Measurements from ENCODE around the gene CYP27A1. TPM values are rescaled to one million over a fixed set of nuclear protein-coding genes. Genes with fewer than 3 reads are reported as not detected.

Gene CYP27A1
- total RNA-seq, 1 donor from 2014 or later: 180 TPM

DNA sequence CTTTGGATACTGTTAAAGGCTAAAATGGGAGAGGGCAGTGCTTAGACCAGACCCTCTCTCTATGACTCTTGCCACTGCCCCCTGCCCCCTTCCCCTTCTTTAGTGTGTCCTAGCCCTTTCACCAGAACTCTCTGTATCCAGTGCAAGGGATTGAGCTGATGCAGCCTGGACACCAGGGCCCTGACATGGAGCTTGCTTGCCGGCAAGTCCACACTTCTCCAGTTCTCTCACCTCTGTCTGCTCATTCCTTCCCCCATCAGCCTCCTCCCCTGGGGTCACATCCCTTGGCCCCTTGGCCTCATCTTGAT is 76.1 kb downstream of the CYP27A1 start:
- H3K27me3 ChIP-seq: peaks cover 66% of the 10 kb centered on the region
- ATAC-seq (no peak), DNase-seq (peak; percentile 26)
- H3K27ac ChIP-seq: no peak overlapping the region
- H3K9me3 ChIP-seq: no peaks in the 10 kb centered on the region
- no peak for TF ChIP-seq CTCF (IDR thresholded peaks at IDR 0.05)
- intact Hi-C loops (cut with DNase I): no loop called here
- no peak overlapping the region for H3K4me3 ChIP-seq
- H3K36me3 ChIP-seq: no peaks in the 10 kb centered on the region
- H3K4me1 ChIP-seq: peaks cover 13% of the 10 kb centered on the region

DNA sequence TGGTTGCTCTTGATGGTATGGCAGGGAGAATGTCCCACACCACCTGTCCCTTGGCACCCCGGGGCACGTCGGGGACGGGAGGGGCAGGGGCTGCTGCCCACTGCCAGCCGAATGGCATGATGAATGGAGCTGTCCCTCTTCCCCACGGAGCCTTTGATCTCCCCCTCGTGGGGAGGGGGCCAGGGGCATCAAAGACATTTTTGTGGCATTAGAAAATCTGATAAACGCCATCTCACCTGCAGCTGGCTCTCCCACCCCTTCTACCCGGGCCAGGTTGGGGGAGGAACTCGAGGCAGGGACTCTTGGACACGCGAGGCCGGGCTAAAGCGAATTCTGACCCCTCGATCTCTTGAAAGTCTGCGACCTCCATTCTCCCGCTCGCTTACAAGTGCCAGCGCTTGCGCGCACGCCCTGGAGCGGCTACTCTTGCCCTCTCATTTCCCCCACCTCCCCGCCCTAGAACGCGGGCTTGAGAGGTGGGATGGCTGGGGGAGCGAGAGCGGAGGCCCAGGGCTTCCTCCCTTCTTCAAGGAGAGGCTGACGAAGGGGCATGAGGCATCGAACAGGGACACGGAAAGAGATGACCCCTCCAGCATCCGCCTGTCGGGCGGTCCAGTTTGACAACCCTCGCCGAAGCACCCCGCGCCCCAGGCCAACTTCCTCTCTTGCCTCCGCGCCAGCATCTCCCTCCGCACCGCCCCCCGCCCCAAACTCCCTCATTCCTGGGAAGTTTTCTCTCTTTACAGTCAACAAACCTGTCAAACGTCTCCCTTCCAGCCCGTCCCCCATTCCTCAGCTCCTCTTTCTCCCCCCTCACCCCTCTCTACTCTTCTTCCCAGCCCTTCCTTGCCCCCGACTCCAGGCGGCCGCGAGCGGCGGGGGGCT is 77.0 kb downstream of the CYP27A1 start:
- no peak for ATAC-seq
- intact Hi-C loops (cut with DNase I): no loop called here
- no peaks in the 10 kb centered on the region for H3K36me3 ChIP-seq
- no peaks in the 10 kb centered on the region for H3K9me3 ChIP-seq
- peaks cover 13% of the 10 kb centered on the region for H3K4me1 ChIP-seq
- peak overlapping the region; percentile 21 for H3K4me3 ChIP-seq
- H3K27ac ChIP-seq: no peak overlapping the region
- DNase-seq: peak; percentile 55
- H3K27me3 ChIP-seq: peaks cover 68% of the 10 kb centered on the region
- no peak for TF ChIP-seq CTCF (IDR thresholded peaks at IDR 0.05)

DNA sequence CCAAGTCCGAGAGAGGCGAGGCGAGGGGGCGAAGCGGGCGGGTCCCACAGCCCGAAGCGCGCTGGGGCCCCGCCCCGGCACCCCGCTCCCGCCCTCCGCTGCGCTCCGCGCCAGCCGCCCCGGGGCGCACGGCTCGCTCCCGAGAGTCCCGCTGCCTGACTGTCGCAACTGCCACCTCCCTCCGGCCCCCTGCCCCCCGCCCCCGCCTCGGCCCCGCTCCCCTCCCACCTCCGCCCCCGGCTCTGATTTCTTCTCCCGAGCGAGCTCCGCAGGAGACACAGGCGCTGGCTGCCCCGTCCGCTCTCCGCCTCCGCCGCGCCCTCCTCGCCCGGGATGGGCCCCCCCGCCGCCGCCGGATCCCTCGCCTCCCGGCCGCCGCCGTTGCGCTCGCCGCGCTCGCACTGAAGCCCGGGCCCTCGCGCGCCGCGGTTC is 77.6 kb downstream of the CYP27A1 start, which contains the start of gene WNT6:
WNT6 (plus strand) TSS at position 250 of the 432 bp plus-strand sequence. CDS start 233 bp downstream, outside the sequence.
- H3K36me3 ChIP-seq: no peaks in the 10 kb centered on the region
- H3K4me1 ChIP-seq: peaks cover 13% of the 10 kb centered on the region
- peak within 1 kb of the TSS; percentile 21 for H3K4me3 ChIP-seq
- no peaks in the 10 kb centered on the region for H3K9me3 ChIP-seq
- peak; percentile 66 for DNase-seq
- no peak within 1 kb of the TSS for H3K27ac ChIP-seq
- H3K27me3 ChIP-seq: peaks cover 75% of the 10 kb centered on the region
- ATAC-seq: peak; percentile 21
- TF ChIP-seq CTCF (IDR thresholded peaks at IDR 0.05): no peak
- intact Hi-C loops (cut with DNase I): no loop called here

- DNase-seq (peak; percentile 57), ATAC-seq (no peak)
- H3K27ac ChIP-seq: no peak overlapping the region
- no peak for TF ChIP-seq CTCF (IDR thresholded peaks at IDR 0.05)
- peaks cover 13% of the 10 kb centered on the region for H3K4me1 ChIP-seq
- intact Hi-C loops (cut with DNase I): no loop called here
- H3K9me3 ChIP-seq: no peaks in the 10 kb centered on the region
- H3K27me3 ChIP-seq: peaks cover 81% of the 10 kb centered on the region
- H3K36me3 ChIP-seq: no peaks in the 10 kb centered on the region
- peak overlapping the region; percentile 21 for H3K4me3 ChIP-seq
Observed at GRCh38 chr2:218859988-218860831, 78.3 kb downstream of the CYP27A1 start.

GRCh38 chr2:218860950-218861381 is 79.0 kb downstream of the CYP27A1 start:
- DNase-seq (peak; percentile 48), ATAC-seq (peak; percentile 5)
- no peak overlapping the region for H3K4me3 ChIP-seq

More at GRCh38 chr2:218860950-218861381, 79.0 kb downstream of the CYP27A1 start:
- Histone ChIP-seq H3K4me1 (peaks cover 13% of the 10 kb centered on the region), H3K9me3 (no peaks in the 10 kb centered on the region), H3K36me3 (no peaks in the 10 kb centered on the region), H3K27ac (no peak overlapping the region), H3K27me3 (peaks cover 80% of the 10 kb centered on the region)
- intact Hi-C loops (cut with DNase I): no loop called here
- TF ChIP-seq CTCF (IDR thresholded peaks at IDR 0.05): no peak

Measured in upper lobe of right lung (tissue), 1 donor.